ENCODE measurements around the gene MYL6.

Gene MYL6

DNA sequence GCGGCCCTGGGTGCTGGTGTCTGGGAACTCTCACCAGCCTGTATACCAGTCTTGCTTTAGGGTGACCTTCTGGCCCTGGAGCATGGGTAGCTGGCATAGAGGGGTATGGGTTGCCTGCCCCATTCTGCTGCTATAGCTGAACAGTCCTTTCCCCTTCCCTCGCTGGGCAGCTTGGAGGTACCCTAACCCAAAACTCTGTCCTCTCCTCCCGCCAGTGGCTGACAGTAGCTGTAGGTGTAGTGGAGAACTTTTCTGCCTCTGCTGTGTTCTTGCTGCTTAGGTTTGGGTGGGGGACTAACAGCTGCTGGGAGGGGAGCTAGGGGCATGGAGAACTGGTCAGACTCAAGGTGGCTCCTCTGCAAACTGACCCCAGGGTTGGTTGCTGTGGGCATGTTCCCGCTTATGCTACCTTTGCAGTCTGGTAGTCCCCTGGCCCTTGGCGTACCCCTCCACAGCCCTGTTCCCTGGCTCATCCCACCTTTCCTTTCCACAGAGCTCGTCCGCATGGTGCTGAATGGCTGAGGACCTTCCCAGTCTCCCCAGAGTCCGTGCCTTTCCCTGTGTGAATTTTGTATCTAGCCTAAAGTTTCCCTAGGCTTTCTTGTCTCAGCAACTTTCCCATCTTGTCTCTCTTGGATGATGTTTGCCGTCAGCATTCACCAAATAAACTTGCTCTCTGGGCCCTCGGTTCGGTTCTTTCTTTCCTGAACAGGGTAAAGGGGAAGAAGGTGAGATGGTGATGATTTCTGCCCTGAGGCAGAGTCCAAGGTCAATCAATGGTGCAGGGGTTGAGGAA is 2.9 kb downstream of the MYL6 start:
- H3K27ac ChIP-seq (ENCODE audit: low read length), result no peak overlapping the region
- H3K9ac ChIP-seq (ENCODE audit: low read length), result no peak overlapping the region
- H4K20me1 ChIP-seq (ENCODE audit: insufficient read depth, low read length), result peaks cover 3% of the 10 kb centered on the region; the same call in 1 of the 2 replicates
- H3K27me3 ChIP-seq (replicated peaks; ENCODE audit: insufficient read depth, low read length), result no peaks in the 10 kb centered on the region
- H2AFZ ChIP-seq (ENCODE audit: low read length), result no peak overlapping the region
- no peak for TF ChIP-seq EZH2phosphoT487 (IDR thresholded peaks at IDR 0.05; ENCODE audit: low read length)
- TF ChIP-seq EZH2 (optimal IDR thresholded peaks at IDR 0.05; ENCODE audit: low read depth, low read length), result no peak
- TF ChIP-seq, protein P1, sequence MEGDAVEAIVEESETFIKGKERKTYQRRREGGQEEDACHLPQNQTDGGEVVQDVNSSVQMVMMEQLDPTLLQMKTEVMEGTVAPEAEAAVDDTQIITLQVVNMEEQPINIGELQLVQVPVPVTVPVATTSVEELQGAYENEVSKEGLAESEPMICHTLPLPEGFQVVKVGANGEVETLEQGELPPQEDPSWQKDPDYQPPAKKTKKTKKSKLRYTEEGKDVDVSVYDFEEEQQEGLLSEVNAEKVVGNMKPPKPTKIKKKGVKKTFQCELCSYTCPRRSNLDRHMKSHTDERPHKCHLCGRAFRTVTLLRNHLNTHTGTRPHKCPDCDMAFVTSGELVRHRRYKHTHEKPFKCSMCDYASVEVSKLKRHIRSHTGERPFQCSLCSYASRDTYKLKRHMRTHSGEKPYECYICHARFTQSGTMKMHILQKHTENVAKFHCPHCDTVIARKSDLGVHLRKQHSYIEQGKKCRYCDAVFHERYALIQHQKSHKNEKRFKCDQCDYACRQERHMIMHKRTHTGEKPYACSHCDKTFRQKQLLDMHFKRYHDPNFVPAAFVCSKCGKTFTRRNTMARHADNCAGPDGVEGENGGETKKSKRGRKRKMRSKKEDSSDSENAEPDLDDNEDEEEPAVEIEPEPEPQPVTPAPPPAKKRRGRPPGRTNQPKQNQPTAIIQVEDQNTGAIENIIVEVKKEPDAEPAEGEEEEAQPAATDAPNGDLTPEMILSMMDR (IDR thresholded peaks at IDR 0.05; ENCODE audit: low read length), result no peak
- H3K36me3 ChIP-seq (replicated peaks; ENCODE audit: insufficient read depth, low read length), result peaks cover 9% of the 10 kb centered on the region; the same call in 1 of the 2 replicates
- H3K79me2 ChIP-seq (ENCODE audit: low read length), result peaks cover 50% of the 10 kb centered on the region
- no peaks in the 10 kb centered on the region for H3K9me3 ChIP-seq (replicated peaks; ENCODE audit: insufficient read depth, low read length)
- no peak overlapping the region for H3K4me3 ChIP-seq (ENCODE audit: low read length)
- H3K9me2 ChIP-seq (replicated peaks; ENCODE audit: insufficient read depth, low read length), result no peaks in the 10 kb centered on the region
- H3K4me2 ChIP-seq (ENCODE audit: low read depth, low read length), result peak overlapping the region; percentile 92; the same call in 1 of the 2 replicates
- no peak for DNase-seq
- peaks cover 18% of the 10 kb centered on the region for H3K4me1 ChIP-seq (ENCODE audit: low read length)
- peaks cover 49% of the 10 kb centered on the region for H3F3A ChIP-seq (ENCODE audit: insufficient read depth, low read length)

DNA sequence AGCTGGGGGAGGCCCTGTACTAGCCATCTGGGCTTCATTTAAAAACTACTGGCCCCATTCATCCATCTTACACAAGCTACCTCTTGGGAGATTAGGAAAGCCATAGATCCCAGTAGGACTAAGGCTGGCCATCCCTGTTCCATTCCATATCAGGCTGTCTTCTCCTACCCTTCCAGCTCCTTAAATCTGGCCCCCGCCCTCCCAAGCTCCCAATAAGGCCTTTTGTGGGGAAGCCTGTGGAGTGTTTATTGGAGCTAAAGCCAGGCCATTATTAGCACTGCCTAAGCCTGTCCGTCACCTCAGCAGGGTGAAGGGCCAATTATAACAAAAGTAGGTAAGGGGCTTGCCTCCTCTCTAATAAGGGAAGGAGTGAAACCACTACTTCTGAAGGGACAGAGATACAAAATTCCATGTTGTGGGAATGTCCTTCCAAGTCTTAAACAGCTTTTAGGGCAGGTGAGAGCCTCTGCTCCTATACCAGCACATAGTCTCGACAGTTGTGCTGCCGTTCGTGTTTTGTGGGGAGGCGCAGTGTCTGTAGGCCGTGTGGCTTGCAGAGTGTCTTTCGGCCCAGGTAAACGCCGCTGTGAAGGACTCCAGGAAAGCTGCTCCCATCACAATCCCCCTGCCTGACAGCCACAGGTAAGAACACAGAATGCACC is 3.7 kb downstream of the MYL6 start:
- H2AFZ ChIP-seq (ENCODE audit: low read length), result no peak overlapping the region
- no peak overlapping the region for H3K4me3 ChIP-seq (ENCODE audit: low read length)
- peaks cover 9% of the 10 kb centered on the region; the same call in 1 of the 2 replicates for H3K36me3 ChIP-seq (replicated peaks; ENCODE audit: insufficient read depth, low read length)
- peaks cover 49% of the 10 kb centered on the region for H3F3A ChIP-seq (ENCODE audit: insufficient read depth, low read length)
- H3K9me3 ChIP-seq (replicated peaks; ENCODE audit: insufficient read depth, low read length), result no peaks in the 10 kb centered on the region
- H3K4me1 ChIP-seq (ENCODE audit: low read length), result peaks cover 18% of the 10 kb centered on the region
- H3K79me2 ChIP-seq (ENCODE audit: low read length), result peaks cover 50% of the 10 kb centered on the region
- no peak for TF ChIP-seq EZH2 (optimal IDR thresholded peaks at IDR 0.05; ENCODE audit: low read depth, low read length)
- no peak for TF ChIP-seq EZH2phosphoT487 (IDR thresholded peaks at IDR 0.05; ENCODE audit: low read length)
- TF ChIP-seq, protein P1 (IDR thresholded peaks at IDR 0.05; ENCODE audit: low read length), result no peak
- no peaks in the 10 kb centered on the region for H3K27me3 ChIP-seq (replicated peaks; ENCODE audit: insufficient read depth, low read length)
- H3K27ac ChIP-seq (ENCODE audit: low read length), result no peak overlapping the region
- H4K20me1 ChIP-seq (ENCODE audit: insufficient read depth, low read length), result peaks cover 3% of the 10 kb centered on the region; the same call in 1 of the 2 replicates
- H3K4me2 ChIP-seq (ENCODE audit: low read depth, low read length), result no peak overlapping the region
- no peak overlapping the region for H3K9ac ChIP-seq (ENCODE audit: low read length)
- DNase-seq, result no peak
- H3K9me2 ChIP-seq (replicated peaks; ENCODE audit: insufficient read depth, low read length), result no peaks in the 10 kb centered on the region

DNA sequence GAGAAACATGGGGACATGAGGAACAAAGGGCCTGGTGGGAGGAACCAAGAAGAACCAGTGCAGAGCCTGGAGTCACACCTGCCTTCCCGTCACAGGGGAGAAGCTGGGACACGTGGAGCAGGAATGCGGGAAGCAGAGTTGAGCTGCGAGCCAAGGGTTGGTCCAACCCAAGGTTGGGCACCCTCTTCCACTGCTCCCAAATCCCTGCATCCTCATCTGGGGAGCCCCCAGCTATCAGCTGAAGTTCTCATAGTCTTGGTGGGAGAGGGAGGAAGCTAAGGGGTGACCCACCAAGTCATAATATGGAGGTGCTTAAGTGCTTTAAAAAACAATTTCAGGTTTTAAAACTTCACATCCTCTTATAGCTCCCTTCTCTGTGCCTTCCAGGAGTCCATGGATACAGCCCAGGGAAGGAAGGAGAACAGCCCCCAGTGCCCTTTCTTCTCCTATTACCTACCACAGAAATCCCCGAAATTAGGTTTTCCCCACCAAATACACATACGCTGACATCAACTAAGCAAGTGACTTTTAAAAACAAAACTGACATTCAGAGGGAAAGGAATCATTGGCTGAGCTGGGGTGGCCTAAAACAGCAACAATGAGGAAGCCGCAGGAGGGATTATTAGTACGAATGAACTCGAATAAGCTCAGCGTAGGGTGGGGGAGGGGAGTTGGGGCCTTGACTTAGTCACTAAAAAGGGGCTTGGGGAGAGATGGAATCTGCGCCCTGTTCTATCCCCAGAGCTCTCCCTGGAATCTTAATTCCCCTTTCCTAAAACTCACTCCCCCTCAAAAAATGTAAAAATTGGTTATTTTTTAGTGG is 4.5 kb downstream of the MYL6 start:
- Histone ChIP-seq H3K4me2 (ENCODE audit: low read depth, low read length) (no peak overlapping the region), H2AFZ (ENCODE audit: low read length) (no peak overlapping the region), H3K36me3 (replicated peaks; ENCODE audit: insufficient read depth, low read length) (peaks cover 9% of the 10 kb centered on the region; the same call in 1 of the 2 replicates), H3K79me2 (ENCODE audit: low read length) (peaks cover 46% of the 10 kb centered on the region), H4K20me1 (ENCODE audit: insufficient read depth, low read length) (peaks cover 3% of the 10 kb centered on the region; the same call in 1 of the 2 replicates), H3K9ac (ENCODE audit: low read length) (no peak overlapping the region), H3K4me3 (ENCODE audit: low read length) (no peak overlapping the region), H3K9me2 (replicated peaks; ENCODE audit: insufficient read depth, low read length) (no peaks in the 10 kb centered on the region), H3K9me3 (replicated peaks; ENCODE audit: insufficient read depth, low read length) (no peaks in the 10 kb centered on the region), H3K27me3 (replicated peaks; ENCODE audit: insufficient read depth, low read length) (no peaks in the 10 kb centered on the region), H3F3A (ENCODE audit: insufficient read depth, low read length) (peaks cover 41% of the 10 kb centered on the region), H3K4me1 (ENCODE audit: low read length) (peaks cover 15% of the 10 kb centered on the region), H3K27ac (ENCODE audit: low read length) (no peak overlapping the region)
- no peak for DNase-seq
- TF ChIP-seq EZH2phosphoT487 (IDR thresholded peaks at IDR 0.05; ENCODE audit: low read length) (no peak), EZH2 (optimal IDR thresholded peaks at IDR 0.05; ENCODE audit: low read depth, low read length) (no peak)
- TF ChIP-seq, protein P1 (IDR thresholded peaks at IDR 0.05; ENCODE audit: low read length), result no peak
